Heart right ventricle (tissue), 16 donors: ENCODE results near the gene TMEM164. TPM values are rescaled to one million over a fixed set of nuclear protein-coding genes. Genes with fewer than 3 reads are reported as not detected.

ENCODE experiments used
- ATAC-seq, 8 donors: fragments of 200-7000 bp; cut with Tn5 transposase; one replicate each; pipeline ENCODE4 v1.9.1; 2020; ENCODE audit warnings: mild to moderate bottlenecking in 8 of 8, moderate library complexity in 8 of 8, moderate number of reproducible peaks in 1 of 8
- DNase-seq, 2 donors: peaks; one replicate each; pipeline ENCODE4 v3.0.0-alpha.2; 2020
- H3K27ac ChIP-seq, 10 donors: fragments of 200-600 bp; sonication (generic) in 2 of 10; one replicate each; pipeline versions ENCODE4 v1.5.0 to v1.8.0; 2020 to 2022; ENCODE audit warnings: mild to moderate bottlenecking in 3 of 10
- H3K27me3 ChIP-seq, 7 donors: fragments of 200-600 bp; one replicate each; pipeline ENCODE4 v1.8.0; 2021 to 2022; ENCODE audit warnings: mild to moderate bottlenecking in 2 of 7
- H3K36me3 ChIP-seq, 9 donors: fragments of 200-600 bp; sonication (generic) in 1 of 9; one replicate each; pipeline versions ENCODE4 v1.5.0 to v1.8.0; 2020 to 2022; ENCODE audit warnings: mild to moderate bottlenecking in 2 of 9
- H3K4me1 ChIP-seq, 9 donors: fragments of 200-600 bp; sonication (generic) in 1 of 9; one replicate each; pipeline versions ENCODE4 v1.5.0 to v1.8.0; 2020 to 2022; ENCODE audit warnings: mild to moderate bottlenecking in 4 of 9
- H3K4me3 ChIP-seq, 10 donors: fragments of 200-600 bp; sonication (generic) in 2 of 10; one replicate each; pipeline versions ENCODE4 v1.5.0 to v1.8.0; 2020 to 2022; ENCODE audit warnings: mild to moderate bottlenecking in 7 of 10, moderate library complexity in 2 of 10
- H3K9me3 ChIP-seq, 11 donors: fragments of 200-600 bp in 10 of 11; sonication (generic) in 2 of 11; one replicate each; pipeline versions ENCODE4 v1.5.0 to v1.8.0; 2013 to 2022; ENCODE audit warnings: mild to moderate bottlenecking in 2 of 11, control low read depth in 1 of 11, moderate library complexity in 1 of 11
- CTCF ChIP-seq, 9 donors: fragments of 200-600 bp; sonication (generic) in 2 of 9; IDR thresholded peaks; one replicate each; pipeline versions ENCODE4 v1.5.0 to v1.8.0; 2021 to 2022; ENCODE audit warnings: antibody characterized with exemption in 9 of 9, mild to moderate bottlenecking in 5 of 9, moderate library complexity in 1 of 9
- WGBS, 2 donors: extraction: QIAGEN DNeasy Blood & Tissue Kit; methylation state at CpG; one replicate each; pipeline ENCODE4 v1.1.7; 2013; ENCODE audit warnings: inconsistent platforms in 1 of 2; 5-methylcytosine and 5-hydroxymethylcytosine counted together
- intact Hi-C, 10 donors: fragments of 100-400 bp; cut with DNase I; formaldehyde crosslinking; loops; one replicate each; pipeline versions ENCODE4 v1.11.1 to v1.14.2; 2022
- polyA plus RNA-seq, 2 donors: library from polyadenylated mRNA; stranded (reverse); fragments of 200-250 nt; gene quantifications; one replicate each; pipeline ENCODE4 v1.2.3, GENCODE V29; 2013
- total RNA-seq, 10 donors: library from RNA; stranded (reverse); fragmentation: NEBNext Ultra II Directional in 3 of 10; extraction: Animal tissue kit (Norgen Biotek cat#: 25700) in 3 of 10; gene quantifications; one replicate each; pipeline versions ENCODE4 v1.2.1 to v1.2.4, GENCODE V29; 2021 to 2023
- donor health status: Arrhythmogenic right ventricular cardiomyopathy.
- donor health status: ischemic (EF 13 %, LVEDD 7.1; RV severe dilation, severe dysfunction).
- donor health status: healthy with polysubstance abuse.
- donor health status: DM: no; HTN: yes; CAD: no.
- donor health status: DM: no; HTN: no; CAD: no.
- donor health status: ischemic (EF 25% LVEDD 6.9; RV normal size, moderate dysfunction).
- donor health status: ischemic (EF 25% LVEDD 5.7; RV mildly dilated, moderate dysfunction).
- donor health status: healthy.
- donor health status: DM: yes; HTN: yes; CAD: no.
- donor health status: Ischemic cardiomyopathy.
- donor health status: ischemic (EF 35%, LVEDD 5.7; RV mildly dilated, moderate dysfunction).
- donor health status: nonischemic (EF 11% LVEDD 7.7; RV severe dilation, severe dysfunction).
- donor health status: DM: yes; HTN: yes; CAD: no.
- donor health status: PGD.
- donor health status: ischemic (EF 29% LVEDD 5.4; RV normal size, mild dysfunction).
- donor health status: nonischemic (EF 23%, LVEDD 6.1; RV moderate dilation, normal function).

The TMEM164 gene
- total and polyA plus RNA-seq, 12 donors = 9.7 to 60.6 (median 48.1) TPM

DNA sequence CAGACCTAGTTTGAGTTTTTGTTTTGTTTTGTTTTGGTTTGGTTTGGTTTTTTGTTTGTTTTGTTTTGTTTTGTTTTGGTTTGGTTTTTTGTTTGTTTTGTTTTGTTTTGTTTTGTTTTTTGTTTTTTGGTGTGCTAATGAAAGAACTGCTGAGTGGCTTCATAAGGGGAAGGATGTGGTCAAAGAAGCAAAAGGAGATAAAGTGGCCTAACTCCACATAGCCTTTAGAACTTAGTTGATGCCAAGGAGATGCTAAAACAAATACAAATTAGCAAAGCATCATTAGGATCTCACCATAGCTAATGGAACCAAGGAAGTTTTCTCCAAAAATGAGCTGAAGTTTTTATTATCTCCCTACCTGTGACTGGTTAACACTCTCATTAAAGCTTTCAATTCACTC is 44.6 kb upstream of the TMEM164 start:
- ATAC-seq = no peak
- TF ChIP-seq CTCF (IDR thresholded peaks at IDR 0.05) = no peak
- no peaks in the 10 kb centered on the region for H3K36me3 ChIP-seq
- H3K4me1 ChIP-seq = peaks cover 0 to 13% (median 4%) of the 10 kb centered on the region in 9 donors
- no peak for DNase-seq
- no peak overlapping the region for H3K27ac ChIP-seq
- H3K27me3 ChIP-seq = peaks cover 0 to 34% (median 0%) of the 10 kb centered on the region in 7 donors
- intact Hi-C loops = no loop called here
- H3K4me3 ChIP-seq = no peak overlapping the region
- no peaks in the 10 kb centered on the region for H3K9me3 ChIP-seq

DNA sequence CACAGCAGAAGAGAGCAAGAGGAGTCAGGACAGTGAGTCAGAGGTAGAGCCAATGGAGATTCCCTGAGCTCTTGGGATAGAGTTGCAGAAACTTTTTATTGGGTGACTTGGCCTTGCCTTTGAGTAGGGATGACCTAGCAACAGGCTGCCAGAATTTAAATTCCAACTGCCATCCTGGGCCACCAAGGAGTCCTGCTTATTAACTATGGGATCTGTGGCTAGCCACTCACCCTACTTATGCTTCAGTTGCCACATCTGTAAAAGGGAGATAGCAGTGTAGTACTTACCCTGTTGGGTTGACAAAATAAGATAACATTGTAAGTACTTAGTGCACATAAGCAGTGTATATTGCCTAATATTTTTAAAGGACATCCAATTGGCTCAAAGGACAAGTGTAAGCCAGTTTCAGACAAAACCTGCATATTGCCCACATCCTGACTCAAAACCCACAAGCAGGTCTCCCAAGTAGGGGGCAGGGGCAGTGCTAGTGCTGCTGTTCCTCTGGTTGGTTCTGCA is 43.5 kb upstream of the TMEM164 start:
- H3K27ac ChIP-seq = no peak overlapping the region
- ATAC-seq (no peak), DNase-seq (no peak)
- no peak overlapping the region for H3K4me3 ChIP-seq
- no peak for TF ChIP-seq CTCF (IDR thresholded peaks at IDR 0.05)
- peaks cover 0 to 3% (median 0%) of the 10 kb centered on the region in 9 donors for H3K4me1 ChIP-seq
- no peaks in the 10 kb centered on the region for H3K36me3 ChIP-seq
- H3K9me3 ChIP-seq = no peaks in the 10 kb centered on the region
- H3K27me3 ChIP-seq = peaks cover 0 to 30% (median 0%) of the 10 kb centered on the region in 7 donors
- intact Hi-C loops = no loop called here

- intact Hi-C loops = no loop called here
- Histone ChIP-seq H3K4me1 (no peaks in the 10 kb centered on the region), H3K27me3 (peaks cover 0 to 33% (median 0%) of the 10 kb centered on the region in 7 donors), H3K9me3 (no peaks in the 10 kb centered on the region), H3K36me3 (no peaks in the 10 kb centered on the region), H3K4me3 (no peak overlapping the region), H3K27ac (no peak overlapping the region)
- WGBS, 2 donors = 95 to 97% methylated on average over 2 of the region's 2 CpGs
- ATAC-seq (no peak), DNase-seq (no peak)
- TF ChIP-seq CTCF (IDR thresholded peaks at IDR 0.05) = no peak
Measured at GRCh38 chrX:109964390-109964789, 38.5 kb upstream of the TMEM164 start.

- no peaks in the 10 kb centered on the region for H3K4me1 ChIP-seq
- no peaks in the 10 kb centered on the region for H3K9me3 ChIP-seq
- WGBS, 2 donors = 83 to 90% methylated on average over 1 of the region's 1 CpG
- H3K27me3 ChIP-seq = peaks cover 0 to 38% (median 0%) of the 10 kb centered on the region in 7 donors
- intact Hi-C loops = no loop called here
- no peak overlapping the region for H3K4me3 ChIP-seq
- DNase-seq = no peak
- ATAC-seq = peak in 2 of 8 donors; percentile 53 to 64
- TF ChIP-seq CTCF (IDR thresholded peaks at IDR 0.05) = no peak
- H3K36me3 ChIP-seq = no peaks in the 10 kb centered on the region
- H3K27ac ChIP-seq = no peak overlapping the region
Measured at GRCh38 chrX:109966246-109966645, 36.7 kb upstream of the TMEM164 start.
